GM12891 (cell line): ENCODE measurements around the gene CASKIN1.

Experiments
- POLR2A ChIP-seq: IDR thresholded peaks from 2 replicates; pipeline ENCODE4 v1.6.1; 2011; ENCODE audit warnings: low read depth, low read length, control low read depth
- POLR2AphosphoS5 ChIP-seq: IDR thresholded peaks from 2 replicates; pipeline ENCODE4 v1.6.1; 2011; ENCODE audit warnings: low read depth, low read length, control low read depth

DNA sequence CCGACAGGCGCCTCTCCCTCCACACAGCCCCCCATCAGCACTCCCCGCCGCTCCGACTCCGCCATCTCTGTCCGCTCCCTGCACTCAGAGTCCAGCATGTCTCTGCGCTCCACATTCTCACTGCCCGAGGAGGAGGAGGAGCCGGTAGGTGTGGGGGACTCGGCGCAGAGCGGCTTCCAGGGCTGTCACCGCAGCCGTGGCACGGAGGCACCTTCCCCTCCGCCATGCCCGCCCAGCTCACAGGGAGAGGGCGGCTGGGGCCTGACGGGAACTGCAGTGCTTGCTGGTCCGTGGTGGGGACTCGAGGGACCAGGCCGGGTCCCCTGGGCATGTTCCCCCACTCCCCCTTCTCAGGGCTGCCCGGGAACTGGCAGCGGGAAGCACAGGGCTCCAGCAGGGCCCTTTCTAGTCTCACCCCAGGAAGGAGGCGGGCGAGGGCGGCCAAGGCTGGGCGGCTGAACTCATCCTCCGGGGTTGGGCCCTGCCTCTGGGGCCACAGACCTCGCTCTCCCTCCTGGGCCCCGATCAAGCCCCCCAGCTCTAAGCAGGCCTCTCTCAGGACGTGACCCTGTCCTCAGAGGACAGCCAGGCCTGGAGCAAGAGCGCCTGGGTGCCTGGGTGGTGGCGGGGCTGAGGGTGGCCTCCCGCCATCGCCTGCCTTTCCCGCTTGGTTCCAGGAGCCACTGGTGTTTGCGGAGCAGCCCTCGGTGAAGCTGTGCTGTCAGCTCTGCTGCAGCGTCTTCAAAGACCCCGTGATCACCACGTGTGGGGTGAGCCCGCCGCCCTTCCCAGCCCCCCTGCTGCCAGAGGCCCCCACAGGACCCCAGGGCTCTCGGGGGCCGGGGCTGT is 25.6 kb downstream of the CASKIN1 start:
- TF ChIP-seq POLR2A (no peak), POLR2AphosphoS5 (no peak)
